ENCODE data around the gene LCE4A. TPM values are rescaled to one million over a fixed set of nuclear protein-coding genes. Genes with fewer than 3 reads are reported as not detected.

The LCE4A gene
- total RNA-seq, 1 donor from 2014 or later, result not detected

- H3K4me1 Mint-ChIP-seq, result no peaks in the 10 kb centered on the region
- ATAC-seq (ENCODE audit: low read depth) (no peak), DNase-seq (no peak)
- TF ChIP-seq, protein P1, sequence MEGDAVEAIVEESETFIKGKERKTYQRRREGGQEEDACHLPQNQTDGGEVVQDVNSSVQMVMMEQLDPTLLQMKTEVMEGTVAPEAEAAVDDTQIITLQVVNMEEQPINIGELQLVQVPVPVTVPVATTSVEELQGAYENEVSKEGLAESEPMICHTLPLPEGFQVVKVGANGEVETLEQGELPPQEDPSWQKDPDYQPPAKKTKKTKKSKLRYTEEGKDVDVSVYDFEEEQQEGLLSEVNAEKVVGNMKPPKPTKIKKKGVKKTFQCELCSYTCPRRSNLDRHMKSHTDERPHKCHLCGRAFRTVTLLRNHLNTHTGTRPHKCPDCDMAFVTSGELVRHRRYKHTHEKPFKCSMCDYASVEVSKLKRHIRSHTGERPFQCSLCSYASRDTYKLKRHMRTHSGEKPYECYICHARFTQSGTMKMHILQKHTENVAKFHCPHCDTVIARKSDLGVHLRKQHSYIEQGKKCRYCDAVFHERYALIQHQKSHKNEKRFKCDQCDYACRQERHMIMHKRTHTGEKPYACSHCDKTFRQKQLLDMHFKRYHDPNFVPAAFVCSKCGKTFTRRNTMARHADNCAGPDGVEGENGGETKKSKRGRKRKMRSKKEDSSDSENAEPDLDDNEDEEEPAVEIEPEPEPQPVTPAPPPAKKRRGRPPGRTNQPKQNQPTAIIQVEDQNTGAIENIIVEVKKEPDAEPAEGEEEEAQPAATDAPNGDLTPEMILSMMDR (IDR thresholded peaks at IDR 0.05), result no peak
- no peak overlapping the region for H3K27ac Mint-ChIP-seq
- POLR2A ChIA-PET, result no interaction called here
- CTCF ChIA-PET, result no interaction called here
- peaks cover 8% of the 10 kb centered on the region for H3K9me3 Mint-ChIP-seq
- H3K27me3 Mint-ChIP-seq, result peaks cover 8% of the 10 kb centered on the region
- no peaks in the 10 kb centered on the region for H3K36me3 Mint-ChIP-seq (ENCODE audit: low read depth)
- no peak overlapping the region for H3K4me3 Mint-ChIP-seq
- intact Hi-C loops (cut with micrococcal nuclease), result no loop called here
These were observed 8.2 kb upstream of the LCE4A start for GRCh38 chr1:152699746-152700145.

- Mint-ChIP-seq H3K4me1 (no peaks in the 10 kb centered on the region), H3K9me3 (no peaks in the 10 kb centered on the region), H3K27ac (no peak overlapping the region), H3K27me3 (peaks cover 2% of the 10 kb centered on the region), H3K36me3 (ENCODE audit: low read depth) (no peaks in the 10 kb centered on the region), H3K4me3 (no peak overlapping the region)
- CTCF ChIA-PET, result no interaction called here
- TF ChIP-seq, protein P1 (IDR thresholded peaks at IDR 0.05), result no peak
- POLR2A ChIA-PET, result no interaction called here
- intact Hi-C loops (cut with micrococcal nuclease), result no loop called here
- no peak for ATAC-seq (ENCODE audit: low read depth)
- no peak for DNase-seq
These were observed 10.3 kb downstream of the LCE4A start for GRCh38 chr1:152718238-152718637.

DNA sequence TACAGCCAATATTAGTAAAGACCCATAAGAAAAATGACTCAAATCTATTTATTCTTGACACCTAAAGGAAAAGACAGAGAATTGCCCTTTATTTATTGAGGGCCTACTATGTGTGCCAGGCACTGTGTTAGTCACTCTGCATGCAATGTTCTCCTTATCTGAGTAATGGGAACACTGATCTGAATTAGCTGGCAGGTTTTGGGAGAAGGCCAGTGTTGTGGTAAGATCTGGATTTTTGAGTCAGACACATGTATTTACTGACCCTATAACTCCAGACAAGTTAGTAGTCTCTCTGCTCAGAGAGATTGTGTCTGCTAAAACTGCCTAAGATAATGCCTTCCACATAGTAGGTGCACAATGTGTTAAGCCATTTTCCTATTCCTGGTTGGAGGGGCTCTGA is 17.3 kb downstream of the LCE4A start:
- DNase-seq (no peak), ATAC-seq (ENCODE audit: low read depth) (no peak)
- intact Hi-C loops (cut with micrococcal nuclease), result no loop called here
- Mint-ChIP-seq H3K4me1 (no peaks in the 10 kb centered on the region), H3K9me3 (no peaks in the 10 kb centered on the region), H3K27ac (no peak overlapping the region), H3K36me3 (ENCODE audit: low read depth) (no peaks in the 10 kb centered on the region), H3K4me3 (no peak overlapping the region), H3K27me3 (no peaks in the 10 kb centered on the region)
- POLR2A ChIA-PET, result no interaction called here
- CTCF ChIA-PET, result no interaction called here
- TF ChIP-seq, protein P1 (IDR thresholded peaks at IDR 0.05), result no peak

DNA sequence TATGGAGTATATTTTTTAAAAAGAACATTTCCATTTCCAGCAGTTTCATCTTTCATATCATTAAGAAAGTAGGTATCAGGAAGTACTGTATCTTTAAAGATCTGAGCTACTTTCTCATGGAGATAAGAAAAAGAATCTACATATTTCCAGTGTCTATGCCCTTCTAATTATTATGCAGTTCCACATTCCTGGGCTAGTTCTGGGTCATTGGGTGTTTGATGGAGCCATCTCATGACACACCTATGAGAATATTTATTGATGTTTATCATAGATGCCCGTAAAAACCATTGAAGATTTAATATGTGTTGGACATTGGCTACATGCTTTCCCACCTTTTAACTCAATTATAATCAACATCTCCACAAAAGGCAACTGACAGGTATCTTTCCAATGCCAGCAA is 21.0 kb downstream of the LCE4A start:
- no peak overlapping the region for H3K4me3 Mint-ChIP-seq
- H3K9me3 Mint-ChIP-seq, result no peaks in the 10 kb centered on the region
- H3K27ac Mint-ChIP-seq, result no peak overlapping the region
- H3K4me1 Mint-ChIP-seq, result no peaks in the 10 kb centered on the region
- TF ChIP-seq, protein P1 (IDR thresholded peaks at IDR 0.05), result no peak
- CTCF ChIA-PET, result no interaction called here
- intact Hi-C loops (cut with micrococcal nuclease), result no loop called here
- POLR2A ChIA-PET, result no interaction called here
- no peak for ATAC-seq (ENCODE audit: low read depth)
- H3K27me3 Mint-ChIP-seq, result no peaks in the 10 kb centered on the region
- no peaks in the 10 kb centered on the region for H3K36me3 Mint-ChIP-seq (ENCODE audit: low read depth)
- no peak for DNase-seq

- Mint-ChIP-seq H3K9me3 (no peaks in the 10 kb centered on the region), H3K27me3 (peaks cover 10% of the 10 kb centered on the region), H3K27ac (no peak overlapping the region), H3K36me3 (ENCODE audit: low read depth) (no peaks in the 10 kb centered on the region), H3K4me1 (no peaks in the 10 kb centered on the region), H3K4me3 (no peak overlapping the region)
- CTCF ChIA-PET, result no interaction called here
- POLR2A ChIA-PET, result no interaction called here
- intact Hi-C loops (cut with micrococcal nuclease), result no loop called here
- DNase-seq, result no peak
- no peak for ATAC-seq (ENCODE audit: low read depth)
- TF ChIP-seq, protein P1 (IDR thresholded peaks at IDR 0.05), result no peak
These were observed 27.7 kb downstream of the LCE4A start for GRCh38 chr1:152735648-152736047.

Measured in activated B cell treated with CpG ODN at 0.5 μM for 24 hours (primary cell).